GM12891 (cell line): ENCODE data around the gene COL6A1.

Source experiments
- DNase-seq: peaks from one replicate; pipeline ENCODE4 v3.0.0; 2011; ENCODE audit warnings: low spot score; ENCODE audit not compliant: insufficient read length
- FAIRE-seq: peaks from 2 replicates; lab custom pipeline; 2011; peaks lifted over from hg19 to GRCh38; lab: Jason Lieb, UNC
- PAX5 ChIP-seq: IDR thresholded peaks from 2 replicates; pipeline ENCODE4 v1.6.1; 2011; ENCODE audit warnings: low read length, moderate library complexity, mild to moderate bottlenecking; ENCODE audit not compliant: insufficient read depth, severe bottlenecking
- POLR2A ChIP-seq: IDR thresholded peaks from 2 replicates; pipeline ENCODE4 v1.6.1; 2011; ENCODE audit warnings: low read depth, low read length, control low read depth
- POLR2AphosphoS5 ChIP-seq: IDR thresholded peaks from 2 replicates; pipeline ENCODE4 v1.6.1; 2011; ENCODE audit warnings: low read depth, low read length, control low read depth
- POU2F2 ChIP-seq: IDR thresholded peaks from 2 replicates; pipeline ENCODE4 v1.6.1; 2011; ENCODE audit warnings: low read depth, mild to moderate bottlenecking, control low read depth, low read length, moderate library complexity
- SPI1 ChIP-seq: IDR thresholded peaks from 2 replicates; pipeline ENCODE4 v1.6.1; 2011; ENCODE audit warnings: low read depth, low read length, control low read depth
- TAF1 ChIP-seq: IDR thresholded peaks from 2 replicates; pipeline ENCODE4 v1.6.1; 2011; ENCODE audit warnings: low read depth, low read length, control low read depth

The COL6A1 gene

DNA sequence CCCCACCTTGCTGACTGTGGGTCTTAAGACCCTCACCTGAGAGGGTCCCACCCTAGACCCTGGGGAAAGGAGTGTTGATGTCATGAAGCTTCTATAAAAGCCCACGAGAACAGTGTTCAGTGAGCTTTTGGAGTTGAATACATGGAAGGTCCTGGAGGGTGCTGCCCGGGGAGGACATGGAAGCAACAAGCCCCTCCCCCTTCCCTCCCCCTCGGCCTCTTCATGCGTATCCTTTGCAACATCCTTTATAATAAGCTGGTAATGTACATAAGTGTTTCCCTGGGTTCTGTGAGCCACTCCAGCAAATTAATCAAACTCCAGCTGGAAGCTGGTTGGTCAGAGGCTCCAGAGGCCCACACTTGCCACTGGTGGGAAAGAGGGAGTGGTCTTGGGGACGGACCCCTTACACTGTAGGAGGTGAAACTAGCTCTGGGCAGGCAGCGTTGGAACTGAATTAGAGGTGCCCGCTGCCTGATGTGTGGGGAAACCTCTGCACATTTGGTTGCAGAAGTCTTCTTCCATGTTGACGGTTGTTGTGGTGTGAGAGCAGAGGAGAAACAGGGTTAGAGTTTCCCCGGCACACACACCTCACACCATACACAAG lies 14.7 kb upstream of the COL6A1 start:
- FAIRE-seq (no peak), DNase-seq (no peak)
- no peak for TF ChIP-seq POU2F2
- TF ChIP-seq POLR2AphosphoS5 = no peak

DNA sequence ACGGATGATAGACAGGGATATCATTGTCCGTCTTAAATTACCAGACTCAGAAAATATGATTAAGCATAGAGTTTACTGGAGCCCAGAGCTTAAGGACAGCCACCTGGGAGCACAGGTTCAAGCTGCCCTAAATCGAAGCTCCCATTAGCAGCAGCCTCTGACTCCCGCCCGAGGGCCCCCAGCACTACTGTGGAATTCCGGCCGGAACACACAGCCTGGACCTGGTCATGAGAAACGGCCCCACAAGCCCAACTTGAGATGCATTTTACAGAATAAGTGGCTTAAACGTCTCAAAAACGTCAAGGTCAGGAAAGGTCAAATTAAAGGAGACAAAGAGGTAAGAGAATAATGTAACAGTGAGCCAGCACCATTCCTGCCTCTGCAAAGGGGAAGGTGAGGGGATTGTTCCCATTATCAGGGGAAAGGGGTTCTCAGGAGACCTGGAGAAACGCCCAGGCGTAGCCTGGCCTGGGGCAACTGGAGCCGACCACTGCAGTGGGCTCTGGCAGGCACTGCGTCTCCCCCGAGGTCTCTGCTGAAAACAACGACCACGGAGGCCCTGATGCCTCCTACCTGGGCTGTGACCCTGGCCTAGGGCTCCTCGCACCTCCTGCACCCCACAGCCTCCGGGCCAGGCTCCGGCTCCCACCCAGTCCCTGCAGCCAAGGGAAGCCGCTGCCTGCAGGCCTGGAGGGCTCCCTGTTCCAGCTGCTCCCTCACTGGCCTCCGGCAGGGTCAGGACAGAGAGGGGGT lies 11.5 kb upstream of the COL6A1 start:
- no peak for DNase-seq
- TF ChIP-seq PAX5 (no peak), POU2F2 (no peak), SPI1 (no peak), POLR2A (no peak), TAF1 (no peak), POLR2AphosphoS5 (no peak)
- no peak for FAIRE-seq

DNA sequence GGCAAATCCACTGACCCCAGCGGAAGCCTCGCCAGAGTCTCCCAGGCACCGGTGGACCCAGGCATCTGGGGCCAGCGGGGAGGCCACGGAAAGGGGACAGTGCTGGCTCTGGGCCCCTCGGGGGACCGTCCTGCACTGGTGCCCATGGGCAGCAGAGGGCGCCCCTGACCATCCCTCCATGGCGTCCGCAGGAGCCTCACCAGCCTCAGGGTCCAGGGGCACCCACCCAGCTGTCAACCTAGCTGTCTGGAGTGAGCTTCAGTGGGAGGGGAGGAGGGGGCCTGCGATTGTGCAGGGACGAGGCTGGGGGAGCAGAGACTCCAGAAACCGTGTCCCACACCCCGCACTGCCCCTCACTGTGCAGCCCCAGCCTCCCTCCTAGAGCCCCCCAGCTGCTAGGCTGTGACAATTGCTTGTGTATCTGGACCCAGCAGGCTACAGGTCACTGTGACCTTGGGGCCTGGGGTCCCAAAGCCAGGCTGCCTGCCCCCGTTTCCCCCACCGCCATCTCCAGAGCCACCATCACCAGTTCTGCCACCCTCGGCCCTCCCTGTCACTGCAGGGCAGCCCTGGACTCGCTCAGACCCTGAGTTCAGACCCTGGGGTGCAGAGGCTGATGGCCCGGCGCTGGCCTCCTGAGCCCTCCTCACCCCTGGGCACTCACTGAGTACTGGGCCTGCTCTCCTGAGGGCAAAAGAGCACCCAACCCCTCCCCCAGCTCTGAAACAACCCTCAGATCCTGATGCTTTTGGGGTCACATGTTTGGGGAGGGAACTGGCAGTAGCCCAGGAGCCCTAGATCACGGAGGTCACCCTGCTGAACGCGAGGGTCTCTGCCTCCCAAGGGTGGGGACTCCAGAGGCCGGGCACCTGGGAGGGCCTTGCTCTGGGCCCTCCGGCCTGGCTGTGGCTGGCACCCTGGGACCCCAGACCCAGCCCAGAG lies 10.6 kb upstream of the COL6A1 start:
- FAIRE-seq = peak; percentile 13

DNA sequence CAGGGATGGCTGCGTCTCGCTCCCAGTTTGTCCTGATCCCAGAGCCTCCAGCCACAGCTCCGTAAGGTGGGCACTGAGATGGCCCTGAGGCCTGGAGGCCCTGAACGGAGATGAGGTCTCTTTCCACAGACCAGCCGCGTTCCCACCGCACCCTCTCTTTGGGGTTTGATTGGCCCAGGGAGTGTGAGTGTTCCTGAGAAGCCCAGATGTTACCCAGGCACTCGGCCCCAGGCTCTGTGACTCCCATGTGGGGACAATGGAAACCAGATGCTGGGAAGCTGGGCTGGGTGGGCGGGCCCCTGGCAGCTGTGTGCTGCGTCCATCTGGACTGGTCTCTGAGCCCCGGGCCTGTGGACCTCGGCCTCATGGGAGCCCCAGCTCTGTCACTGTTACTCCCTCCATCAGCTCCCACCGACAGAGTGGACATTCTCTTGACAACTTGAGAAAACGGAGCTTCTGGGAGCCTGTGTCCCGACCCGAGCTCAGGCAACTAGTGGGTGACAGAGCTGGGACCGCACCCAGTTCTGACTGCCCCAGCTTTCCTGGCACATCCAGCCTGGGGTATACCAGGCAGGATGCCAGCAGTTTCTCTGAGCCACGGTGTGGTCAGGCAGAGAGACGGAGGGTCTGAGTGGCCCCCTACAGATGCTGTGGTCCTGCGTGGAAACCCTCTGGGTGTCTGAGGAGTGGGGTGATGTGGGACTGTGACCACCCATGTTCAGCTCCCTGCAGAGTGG lies 9.8 kb upstream of the COL6A1 start:
- FAIRE-seq (no peak), DNase-seq (no peak)
- TF ChIP-seq PAX5 (no peak), POU2F2 (no peak), SPI1 (no peak), POLR2AphosphoS5 (no peak), POLR2A (no peak), TAF1 (no peak)

More for the DNA sequence above, 10.6 kb upstream of the COL6A1 start:
- TF ChIP-seq POLR2A (no peak), POU2F2 (no peak), PAX5 (no peak)
- no peak for DNase-seq

DNA sequence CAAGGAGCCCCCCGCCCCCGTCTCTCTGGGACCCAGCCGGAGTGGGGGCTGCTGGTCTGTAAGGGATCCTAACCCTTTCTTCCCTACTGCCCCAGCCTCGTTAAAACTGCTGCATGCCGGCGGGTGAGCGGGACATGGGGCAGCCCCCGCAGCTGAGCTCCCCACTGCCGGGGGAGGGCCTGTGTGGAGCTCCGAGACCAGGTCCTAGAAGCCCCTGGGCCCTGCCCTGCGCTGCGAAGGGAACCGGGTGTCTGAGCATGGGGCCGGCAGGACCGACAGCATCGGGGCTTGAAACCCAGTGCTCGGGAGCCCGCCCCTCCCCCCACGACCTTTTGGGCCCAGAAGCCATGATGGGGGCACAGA lies 9.2 kb upstream of the COL6A1 start:
- FAIRE-seq (no peak), DNase-seq (no peak)
- TF ChIP-seq TAF1 (no peak), POLR2A (no peak), SPI1 (no peak), POU2F2 (no peak), POLR2AphosphoS5 (no peak), PAX5 (no peak)

DNA sequence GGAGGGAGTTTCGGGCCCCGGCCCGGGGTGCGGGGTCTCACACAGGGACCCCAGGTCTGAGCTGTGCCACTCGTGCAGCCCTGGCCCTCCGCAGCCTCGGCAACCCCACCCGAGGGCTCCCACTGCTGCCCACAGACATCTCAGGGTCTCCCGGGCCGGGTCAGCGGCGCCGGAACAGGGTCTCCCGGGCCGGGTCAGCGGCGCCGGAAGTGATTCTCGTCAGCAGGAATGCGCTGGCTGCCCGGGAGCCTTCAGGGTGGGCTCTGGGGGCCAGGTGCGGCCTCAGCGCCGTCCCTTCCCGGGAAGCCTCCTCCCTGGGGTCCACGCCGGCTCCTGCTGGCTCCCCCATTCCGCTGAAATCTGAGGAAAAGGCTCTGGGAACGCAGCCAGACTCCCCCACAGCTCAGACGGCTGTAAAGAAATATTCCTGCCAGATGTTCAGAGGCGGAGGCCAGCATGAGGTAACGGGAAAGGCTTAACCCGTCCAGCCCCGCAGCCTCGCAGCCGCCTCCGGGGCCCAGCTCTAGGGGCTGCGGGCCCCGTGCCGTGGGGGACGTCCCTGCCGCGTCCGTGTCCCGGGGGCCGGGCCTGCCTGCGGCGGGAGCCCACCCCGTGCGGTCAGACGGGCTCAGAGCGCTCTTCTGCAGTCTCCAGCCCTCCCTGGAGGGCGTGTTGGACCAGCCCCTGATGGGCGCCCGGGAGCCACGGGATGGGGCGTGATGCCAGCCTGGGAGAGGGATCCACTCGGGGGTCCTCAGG lies 8.7 kb upstream of the COL6A1 start:
- TF ChIP-seq SPI1 (no peak), POU2F2 (no peak), PAX5 (no peak), POLR2A (no peak), POLR2AphosphoS5 (no peak), TAF1 (no peak)
- DNase-seq (no peak), FAIRE-seq (no peak)

DNA sequence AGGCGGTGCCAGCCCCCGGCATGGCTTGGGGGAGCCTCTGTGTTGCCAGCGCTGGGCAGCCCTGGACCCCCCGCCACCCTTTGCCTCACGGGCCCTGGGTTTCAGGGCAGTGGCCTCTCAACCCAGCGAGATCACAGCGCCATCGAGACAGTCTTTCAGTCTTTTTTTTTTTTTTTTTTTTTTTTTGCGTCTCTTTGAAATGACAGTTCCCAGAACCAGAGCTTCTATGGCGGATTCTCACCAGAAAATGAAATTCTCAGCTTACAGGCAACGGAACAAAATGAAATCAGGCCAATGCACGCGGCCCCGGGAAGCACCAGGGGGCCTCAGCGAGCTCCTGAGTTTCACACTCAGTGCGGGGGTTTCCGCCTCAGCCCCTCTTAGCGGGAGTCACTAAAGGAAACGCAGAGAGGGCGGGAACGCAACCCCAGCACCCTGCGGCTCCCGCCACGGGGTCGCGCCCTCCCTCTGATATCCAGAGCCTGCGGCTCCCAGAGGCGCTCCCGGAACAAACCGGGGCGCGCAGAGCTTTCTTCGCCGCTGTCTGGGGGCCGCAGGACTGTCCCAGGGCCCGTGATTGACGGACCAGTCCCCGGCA lies 8.0 kb upstream of the COL6A1 start:
- DNase-seq (peak; percentile 90), FAIRE-seq (no peak)
- no peak for TF ChIP-seq SPI1
- TF ChIP-seq PAX5 = no peak
- TF ChIP-seq POU2F2 = no peak
- TF ChIP-seq POLR2AphosphoS5 = no peak
- no peak for TF ChIP-seq TAF1
- no peak for TF ChIP-seq POLR2A
